PC-3 (cell line): ENCODE data around the gene FOXM1. TPM values are rescaled to one million over a fixed set of nuclear protein-coding genes. Genes with fewer than 3 reads are reported as not detected.

Experiments used
- ATAC-seq: fragments of 200-7000 bp; cut with Tn5 transposase; 2 replicates; pipeline ENCODE4 v1.9.1; 2020; ENCODE audit warnings: mild to moderate bottlenecking, moderate library complexity
- BruUV-seq: library from RNA; stranded (reverse); fragments of 400-500 nt; replicated peaks from 2 replicates; lab custom pipeline; 2021; lab: Mats Ljungman, UMichigan
- CTCF ChIA-PET: fragments of 300-600 bp; sonication (Branson Sonifier 250); formaldehyde crosslinking; loops from one replicate; lab custom pipeline; 2022; ENCODE audit warnings: antibody characterized with exemption; lab: Charles Lee
- POLR2A ChIA-PET: fragments of 300-600 bp; sonication (Branson Sonifier 250); formaldehyde crosslinking; loops from one replicate; lab custom pipeline; 2022; ENCODE audit warnings: antibody characterized with exemption; ENCODE audit not compliant: unreplicated experiment; lab: Charles Lee
- DNase-seq: peaks from one replicate; pipeline ENCODE4 v3.0.0-alpha.2; 2015
- H2AFZ ChIP-seq: fragments of 300-600 bp; sonication (generic); 2 replicates; pipeline ENCODE4 v1.6.0; 2016; ENCODE audit warnings: antibody characterized with exemption, low read length
- H3F3A ChIP-seq: fragments of 300-600 bp; sonication (generic); one replicate; pipeline ENCODE4 v1.6.0; 2017; ENCODE audit warnings: antibody characterized with exemption, low read length, control low read depth, mild to moderate bottlenecking; ENCODE audit not compliant: unreplicated experiment
- H3K27ac ChIP-seq: fragments of 300-600 bp; sonication (generic); 2 replicates; pipeline ENCODE4 v1.5.1; 2016; ENCODE audit warnings: mild to moderate bottlenecking, low read length
- H3K27me3 ChIP-seq: fragments of 300-600 bp; sonication (generic); 2 replicates; pipeline ENCODE4 v1.6.1; 2016; ENCODE audit warnings: low read length, mixed read lengths
- H3K36me3 ChIP-seq: fragments of 300-600 bp; sonication (generic); 2 replicates; pipeline ENCODE4 v1.6.1; 2016; ENCODE audit warnings: low read depth, mixed run types, low read length, mixed read lengths
- H3K4me1 ChIP-seq: fragments of 300-600 bp; sonication (generic); 2 replicates; pipeline ENCODE4 v1.5.1; 2016; ENCODE audit warnings: low read length; ENCODE audit not compliant: insufficient read depth
- H3K4me2 ChIP-seq: fragments of 300-600 bp; sonication (generic); 2 replicates; pipeline ENCODE4 v1.6.0; 2016; ENCODE audit warnings: low read length
- H3K4me3 ChIP-seq: fragments of 300-600 bp; sonication (generic); 2 replicates; pipeline ENCODE4 v1.5.1; 2016; ENCODE audit warnings: mild to moderate bottlenecking, low read length, mixed read lengths
- H3K79me2 ChIP-seq: fragments of 300-600 bp; sonication (generic); 2 replicates; pipeline ENCODE4 v1.6.1; 2017; ENCODE audit warnings: low read length, mixed read lengths
- H3K9ac ChIP-seq: fragments of 300-600 bp; sonication (generic); 2 replicates; pipeline ENCODE4 v1.6.0; 2016; ENCODE audit warnings: mild to moderate bottlenecking, low read length
- H3K9me2 ChIP-seq: fragments of 300-600 bp; sonication (generic); replicated peaks from 2 replicates; pipeline ENCODE4 v1.6.1; 2016; ENCODE audit warnings: mixed run types, low read length, mixed read lengths
- H3K9me3 ChIP-seq: fragments of 300-600 bp; sonication (generic); 2 replicates; pipeline ENCODE4 v1.6.1; 2016; ENCODE audit warnings: low read length, mixed read lengths
- H4K20me1 ChIP-seq: fragments of 300-600 bp; sonication (generic); 2 replicates; pipeline ENCODE4 v1.6.1; 2016; ENCODE audit warnings: low read length, mixed read lengths
- EZH2 ChIP-seq: fragments of 300-600 bp; sonication (generic); IDR thresholded peaks from one replicate; pipeline ENCODE4 v1.6.1; 2017; ENCODE audit warnings: antibody characterized with exemption, mild to moderate bottlenecking, low read length; ENCODE audit not compliant: unreplicated experiment
- EZH2phosphoT487 ChIP-seq: fragments of 300-600 bp; sonication (generic); IDR thresholded peaks from 2 replicates; pipeline ENCODE4 v1.6.1; 2018; ENCODE audit warnings: mild to moderate bottlenecking, antibody characterized with exemption, low read length, borderline replicate concordance
- intact Hi-C: fragments of 100-400 bp; cut with micrococcal nuclease; formaldehyde crosslinking; loops from 2 replicates; pipeline ENCODE4 v1.9.0; 2023
- total RNA-seq: library from RNA; depleted of rRNA; stranded (reverse); fragments of >200 nt; gene quantifications from 2 replicates; pipeline ENCODE4 v1.2.3, GENCODE V29; 2014
- TF ChIP-seq, protein P1 (sequence below): fragments of 300-600 bp; sonication (generic); conservative IDR thresholded peaks from 2 replicates; pipeline ENCODE4 v1.5.1; 2017; ENCODE audit warnings: antibody characterized with exemption, low read depth, mild to moderate bottlenecking, low read length

The FOXM1 gene
- total RNA-seq, 1 experiment from 2014 or later = 71.4 TPM

DNA sequence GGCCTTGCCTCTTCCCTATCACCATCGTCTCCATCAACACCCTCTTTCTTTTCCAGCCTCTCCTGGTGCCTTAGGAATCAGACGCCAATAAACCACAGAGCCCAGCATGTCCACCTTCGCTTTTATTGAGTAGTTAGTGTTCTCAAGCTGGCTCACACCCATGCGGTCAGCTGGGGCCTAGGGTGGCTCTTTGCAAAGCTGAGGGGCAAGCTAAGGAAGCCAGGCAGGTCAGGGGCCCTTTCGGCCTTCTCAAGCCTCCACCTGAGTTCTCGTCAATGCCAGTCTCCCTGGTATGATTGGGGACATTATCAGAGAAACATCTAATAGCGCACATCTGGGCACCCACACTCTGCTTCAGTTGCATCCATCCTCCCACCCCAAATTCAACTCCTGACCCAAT is 19.4 kb downstream of the FOXM1 start:
- DNase-seq (no peak), ATAC-seq (no peak)
- no peaks in the 10 kb centered on the region for H3K9me3 ChIP-seq
- CTCF ChIA-PET = no interaction called here
- intact Hi-C loops = no loop called here
- H3K36me3 ChIP-seq = peaks cover 24% of the 10 kb centered on the region
- H2AFZ ChIP-seq = no peak overlapping the region
- BruUV-seq = no TSS peak
- no peaks in the 10 kb centered on the region for H4K20me1 ChIP-seq
- no peak overlapping the region for H3K9ac ChIP-seq
- H3F3A ChIP-seq = no peaks in the 10 kb centered on the region
- POLR2A ChIA-PET = no interaction called here
- no peak overlapping the region for H3K4me3 ChIP-seq
- H3K4me2 ChIP-seq = no peak overlapping the region
- H3K9me2 ChIP-seq = no peaks in the 10 kb centered on the region
- H3K79me2 ChIP-seq = no peaks in the 10 kb centered on the region
- TF ChIP-seq EZH2phosphoT487 (no peak), EZH2 (no peak)
- TF ChIP-seq, protein P1, sequence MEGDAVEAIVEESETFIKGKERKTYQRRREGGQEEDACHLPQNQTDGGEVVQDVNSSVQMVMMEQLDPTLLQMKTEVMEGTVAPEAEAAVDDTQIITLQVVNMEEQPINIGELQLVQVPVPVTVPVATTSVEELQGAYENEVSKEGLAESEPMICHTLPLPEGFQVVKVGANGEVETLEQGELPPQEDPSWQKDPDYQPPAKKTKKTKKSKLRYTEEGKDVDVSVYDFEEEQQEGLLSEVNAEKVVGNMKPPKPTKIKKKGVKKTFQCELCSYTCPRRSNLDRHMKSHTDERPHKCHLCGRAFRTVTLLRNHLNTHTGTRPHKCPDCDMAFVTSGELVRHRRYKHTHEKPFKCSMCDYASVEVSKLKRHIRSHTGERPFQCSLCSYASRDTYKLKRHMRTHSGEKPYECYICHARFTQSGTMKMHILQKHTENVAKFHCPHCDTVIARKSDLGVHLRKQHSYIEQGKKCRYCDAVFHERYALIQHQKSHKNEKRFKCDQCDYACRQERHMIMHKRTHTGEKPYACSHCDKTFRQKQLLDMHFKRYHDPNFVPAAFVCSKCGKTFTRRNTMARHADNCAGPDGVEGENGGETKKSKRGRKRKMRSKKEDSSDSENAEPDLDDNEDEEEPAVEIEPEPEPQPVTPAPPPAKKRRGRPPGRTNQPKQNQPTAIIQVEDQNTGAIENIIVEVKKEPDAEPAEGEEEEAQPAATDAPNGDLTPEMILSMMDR = no peak
- no peak overlapping the region for H3K27ac ChIP-seq
- H3K27me3 ChIP-seq = no peaks in the 10 kb centered on the region
- H3K4me1 ChIP-seq = no peaks in the 10 kb centered on the region

DNA sequence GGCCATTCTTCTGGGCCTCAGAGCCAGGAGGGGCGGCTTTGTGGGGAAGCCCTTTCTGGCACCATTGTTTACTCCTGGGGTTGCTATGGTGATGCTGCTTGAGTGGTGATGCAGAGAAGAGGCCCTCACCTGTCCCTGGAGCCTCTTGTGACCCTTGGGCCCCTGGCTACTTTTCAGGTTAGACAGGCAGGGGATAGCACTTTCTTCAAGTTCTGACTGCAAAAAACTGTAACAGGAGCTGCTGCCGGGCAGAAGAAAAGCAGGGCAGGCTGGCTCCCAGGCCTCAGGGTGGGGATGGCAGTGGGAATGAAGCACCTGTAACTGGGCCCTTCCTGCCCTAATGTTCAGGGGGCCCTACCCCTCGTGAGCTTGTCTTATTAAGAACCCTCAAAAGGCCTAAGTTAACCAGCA is 19.9 kb downstream of the FOXM1 start, which contains the start of gene TEX52:
TSS of gene TEX52 (minus strand) at position 19 of the 411 bp plus-strand sequence. CDS start at position 6, 13 bp downstream.
- Histone ChIP-seq H4K20me1 (no peaks in the 10 kb centered on the region), H3F3A (no peaks in the 10 kb centered on the region), H3K9me2 (no peaks in the 10 kb centered on the region), H3K36me3 (peaks cover 21% of the 10 kb centered on the region), H3K27ac (no peak within 1 kb of the TSS), H3K4me2 (no peak within 1 kb of the TSS), H3K9ac (no peak within 1 kb of the TSS), H2AFZ (no peak within 1 kb of the TSS), H3K27me3 (no peaks in the 10 kb centered on the region), H3K4me1 (no peaks in the 10 kb centered on the region), H3K4me3 (no peak within 1 kb of the TSS), H3K9me3 (no peaks in the 10 kb centered on the region), H3K79me2 (no peaks in the 10 kb centered on the region)
- DNase-seq = no peak
- TF ChIP-seq, protein P1 = no peak
- no peak for TF ChIP-seq EZH2
- TF ChIP-seq EZH2phosphoT487 = no peak
- intact Hi-C loops = no loop called here
- BruUV-seq = no TSS peak
- ChIA-PET CTCF (no interaction called here), POLR2A (no interaction called here)
- no peak for ATAC-seq

DNA sequence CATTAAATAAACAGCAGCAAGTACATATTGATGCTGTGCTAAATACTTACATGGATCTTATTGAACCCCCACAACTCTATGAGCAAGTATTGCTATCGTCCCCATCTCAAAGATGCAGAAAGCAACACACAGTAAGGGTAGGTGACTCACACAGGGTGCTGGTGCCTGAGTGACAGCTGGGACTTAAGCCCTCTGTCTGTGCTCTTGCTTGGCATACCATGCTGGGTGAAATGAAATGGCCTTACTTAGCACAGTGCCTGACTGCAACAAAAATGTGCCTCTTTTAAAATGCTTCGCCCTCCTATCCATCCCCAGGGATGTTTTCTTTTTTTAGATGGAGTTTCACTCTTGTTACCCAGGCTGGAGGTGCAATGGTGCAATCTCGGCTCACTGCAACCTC is 20.9 kb downstream of the FOXM1 start:
- peak; percentile 19 for DNase-seq
- BruUV-seq = no TSS peak
- Histone ChIP-seq H4K20me1 (no peaks in the 10 kb centered on the region), H3K27ac (no peak overlapping the region), H3K9ac (no peak overlapping the region), H2AFZ (no peak overlapping the region), H3K27me3 (no peaks in the 10 kb centered on the region), H3K4me3 (no peak overlapping the region), H3K9me3 (no peaks in the 10 kb centered on the region), H3K4me2 (no peak overlapping the region), H3K4me1 (no peaks in the 10 kb centered on the region), H3K9me2 (no peaks in the 10 kb centered on the region), H3K36me3 (peaks cover 17% of the 10 kb centered on the region; the same call in 1 of the 2 replicates), H3F3A (no peaks in the 10 kb centered on the region), H3K79me2 (no peaks in the 10 kb centered on the region)
- peak; percentile 56 for ATAC-seq
- ChIA-PET CTCF (no interaction called here), POLR2A (no interaction called here)
- intact Hi-C loops = no loop called here
- TF ChIP-seq EZH2phosphoT487 (no peak), EZH2 (no peak)
- TF ChIP-seq, protein P1 = no peak
